A673 (cell line): Measurements from ENCODE around the gene ATG12.

Experiments used
- CTCF ChIP-seq: fragments of 300-800, 200-600 bp; sonication (generic); conservative IDR thresholded peaks from 2 replicates; pipeline ENCODE4 v1.5.1; 2017; ENCODE audit warnings: low read depth, mild to moderate bottlenecking, antibody characterized with exemption, low read length, moderate library complexity, mixed read lengths
- EZH2 ChIP-seq: fragments of 200-600 bp; sonication (generic); IDR thresholded peaks from 2 replicates; pipeline ENCODE4 v1.6.1; 2017; ENCODE audit warnings: borderline replicate concordance, low read depth, mild to moderate bottlenecking, mixed read lengths, antibody characterized with exemption, low read length; ENCODE audit not compliant: poor library complexity, severe bottlenecking

- no peak for TF ChIP-seq CTCF
- TF ChIP-seq EZH2: no peak
These were observed 29.0 kb downstream of the ATG12 start for GRCh38 chr5:115812372-115812771.
